H1 (cell line): ENCODE data around the gene ADO. TPM values are rescaled to one million over a fixed set of nuclear protein-coding genes. Genes with fewer than 3 reads are reported as not detected.

Experiments used
- CTCF ChIA-PET: fragments of 300-600 bp; sonication (Branson Sonifier 250); formaldehyde crosslinking; loops from one replicate; lab custom pipeline; 2021; ENCODE audit not compliant: partially characterized antibody; lab: Charles Lee
- POLR2A ChIA-PET: fragments of 300-600 bp; sonication (Branson Sonifier 250); formaldehyde crosslinking; loops from one replicate; lab custom pipeline; 2021; ENCODE audit warnings: inconsistent platforms; ENCODE audit not compliant: partially characterized antibody; lab: Charles Lee
- DNase-seq, 2 experiments: peaks; one replicate each; pipeline versions ENCODE4 v3.0.0 to v3.0.0-alpha.2; 2010 to 2022; ENCODE audit warnings: low spot score in 2 of 2, low read depth in 1 of 2, mixed read lengths in 1 of 2
- FAIRE-seq: peaks from 2 replicates; lab custom pipeline; 2011; peaks lifted over from hg19 to GRCh38; lab: Jason Lieb, UNC
- H2AFZ ChIP-seq: 2 replicates; pipeline ENCODE4 v1.8.1; 2012; ENCODE audit warnings: low read length, inconsistent platforms
- H2AK5ac ChIP-seq: 2 replicates; pipeline ENCODE4 v1.6.1; 2013; ENCODE audit warnings: low read depth, low read length
- H2BK120ac ChIP-seq: replicated peaks from 2 replicates; pipeline ENCODE3; 2013; ENCODE audit warnings: low read depth, low read length, inconsistent platforms
- H2BK12ac ChIP-seq: 2 replicates; pipeline ENCODE4 v1.6.1; 2013; ENCODE audit warnings: low read depth, low read length
- H2BK15ac ChIP-seq: 2 replicates; pipeline ENCODE4 v1.6.1; 2013; ENCODE audit warnings: low read length
- H2BK20ac ChIP-seq: 2 replicates; pipeline ENCODE4 v1.6.1; 2013; ENCODE audit warnings: low read length
- H2BK5ac ChIP-seq: 2 replicates; pipeline ENCODE4 v1.6.1; 2013; ENCODE audit warnings: low read depth, low read length
- H3K14ac ChIP-seq: 2 replicates; pipeline ENCODE4 v1.6.1; 2013; ENCODE audit warnings: inconsistent platforms; ENCODE audit not compliant: insufficient read length
- H3K18ac ChIP-seq: 2 replicates; pipeline ENCODE4 v1.6.1; 2013; ENCODE audit warnings: low read length; ENCODE audit errors: extremely low read depth
- H3K23ac ChIP-seq: 2 replicates; pipeline ENCODE4 v1.6.1; 2013; ENCODE audit warnings: inconsistent platforms; ENCODE audit not compliant: insufficient read length
- H3K23me2 ChIP-seq: 2 replicates; pipeline ENCODE4 v1.6.1; 2013; ENCODE audit warnings: low read depth, low read length
- H3K27ac ChIP-seq: 2 replicates; pipeline ENCODE4 v1.6.1; 2011; ENCODE audit warnings: low read depth, low read length, inconsistent platforms
- H3K27me3 ChIP-seq, 4 experiments: replicated peaks in 1 of 4; 1 replicate in 1 of 4; 2 replicates in 3 of 4; pipeline versions ENCODE4 v1.6.1 to v1.8.1; 2011 to 2013; ENCODE audit warnings: low read length in 3 of 4, mild to moderate bottlenecking in 3 of 4, inconsistent platforms in 2 of 4, mixed read lengths in 2 of 4, moderate library complexity in 1 of 4; ENCODE audit not compliant: control insufficient read depth in 3 of 4, insufficient read depth in 3 of 4; ENCODE audit errors: extremely low read depth in 1 of 4
- H3K36me3 ChIP-seq, 4 experiments: 2 replicates each; pipeline versions ENCODE4 v1.6.1 to v1.8.1; 2011 to 2013; ENCODE audit warnings: mild to moderate bottlenecking in 4 of 4, low read length in 3 of 4, moderate library complexity in 2 of 4, control low read depth in 1 of 4, inconsistent platforms in 1 of 4; ENCODE audit not compliant: insufficient read depth in 4 of 4, control insufficient read depth in 2 of 4
- H3K4ac ChIP-seq: replicated peaks from 2 replicates; pipeline ENCODE3; 2013; ENCODE audit warnings: low read length, low read depth, mixed read lengths, inconsistent platforms; ENCODE audit not compliant: insufficient read length
- H3K4me1 ChIP-seq, 4 experiments: replicated peaks in 1 of 4; 1 replicate in 1 of 4; 2 replicates in 3 of 4; pipeline versions ENCODE4 v1.6.1 to v1.8.1; 2011 to 2013; ENCODE audit warnings: low read length in 3 of 4, inconsistent platforms in 2 of 4, mixed read lengths in 1 of 4; ENCODE audit not compliant: insufficient read depth in 4 of 4, control insufficient read depth in 3 of 4
- H3K4me2 ChIP-seq, 2 experiments: 2 replicates each; pipeline versions ENCODE4 v1.6.1 to v1.8.1; 2011 to 2013; ENCODE audit warnings: low read depth in 2 of 2, low read length in 2 of 2, control low read depth in 1 of 2, inconsistent platforms in 1 of 2, mild to moderate bottlenecking in 1 of 2; ENCODE audit not compliant: insufficient read depth in 1 of 2
- H3K4me3 ChIP-seq, 4 experiments: fragments of 200-600, 300-600 bp in 1 of 4; sonication (generic), shearing (Covaris generic), sonication (Bioruptor Twin) in 1 of 4; 2 replicates each; pipeline versions ENCODE4 v1.5.1 to v1.8.1; 2011 to 2016; ENCODE audit warnings: low read length in 4 of 4, low read depth in 3 of 4, control low read depth in 2 of 4, inconsistent platforms in 2 of 4, mild to moderate bottlenecking in 2 of 4, mixed read lengths in 1 of 4, moderate library complexity in 1 of 4; ENCODE audit not compliant: insufficient read depth in 2 of 4; ENCODE audit errors: extremely low read depth in 1 of 4
- H3K56ac ChIP-seq: replicated peaks from 2 replicates; pipeline ENCODE3; 2013; ENCODE audit warnings: low read depth, mild to moderate bottlenecking, mixed read lengths, low read length, inconsistent platforms; ENCODE audit not compliant: insufficient read length
- H3K79me1 ChIP-seq: 2 replicates; pipeline ENCODE4 v1.6.1; 2013; ENCODE audit warnings: low read depth, low read length, control low read depth
- H3K79me2 ChIP-seq, 2 experiments: 2 replicates each; pipeline versions ENCODE4 v1.6.1 to v1.8.1; 2012 to 2013; ENCODE audit warnings: low read length in 2 of 2, mild to moderate bottlenecking in 2 of 2, inconsistent platforms in 1 of 2; ENCODE audit not compliant: insufficient read depth in 2 of 2, control insufficient read depth in 1 of 2
- H3K9ac ChIP-seq, 4 experiments: replicated peaks in 1 of 4; 1 replicate in 1 of 4; 2 replicates in 3 of 4; pipeline versions ENCODE4 v1.6.1 to v1.8.1; 2011 to 2013; ENCODE audit warnings: low read depth in 3 of 4, low read length in 3 of 4, control low read depth in 2 of 4, mild to moderate bottlenecking in 2 of 4, moderate library complexity in 2 of 4, inconsistent platforms in 1 of 4; ENCODE audit errors: extremely low read depth in 1 of 4
- H3K9me3 ChIP-seq, 2 experiments: 2 replicates each; pipeline versions ENCODE4 v1.6.1 to v1.8.1; 2012 to 2013; ENCODE audit warnings: mild to moderate bottlenecking in 2 of 2, moderate library complexity in 2 of 2, control low read depth in 1 of 2, inconsistent platforms in 1 of 2, low read depth in 1 of 2, low read length in 1 of 2, mixed read lengths in 1 of 2; ENCODE audit not compliant: insufficient read depth in 2 of 2
- H4K20me1 ChIP-seq, 2 experiments: replicated peaks in 1 of 2; 2 replicates each; pipeline versions ENCODE3 to v1.8.1; 2011 to 2013; ENCODE audit warnings: inconsistent platforms in 2 of 2, low read length in 2 of 2, mild to moderate bottlenecking in 1 of 2; ENCODE audit not compliant: insufficient read depth in 2 of 2, control insufficient read depth in 1 of 2
- H4K5ac ChIP-seq: 2 replicates; pipeline ENCODE4 v1.6.1; 2013; ENCODE audit warnings: low read length, low read depth, mixed read lengths, inconsistent platforms; ENCODE audit not compliant: insufficient read length
- H4K8ac ChIP-seq: 2 replicates; pipeline ENCODE4 v1.8.0; 2013; ENCODE audit warnings: mild to moderate bottlenecking, moderate library complexity, low read length, inconsistent platforms; ENCODE audit not compliant: insufficient read depth; ENCODE audit errors: extremely low read depth
- H4K91ac ChIP-seq: replicated peaks from 2 replicates; pipeline ENCODE3; 2013; ENCODE audit warnings: low read length, mixed read lengths, inconsistent platforms; ENCODE audit not compliant: insufficient read length
- HDAC2 ChIP-seq, 2 experiments: fragments of 300-600 bp in 1 of 2; sonication (generic) in 1 of 2; IDR thresholded peaks; 2 replicates each; pipeline ENCODE4 v1.6.1; 2011 to 2012; ENCODE audit warnings: low read depth in 2 of 2, low read length in 2 of 2, mild to moderate bottlenecking in 2 of 2, moderate library complexity in 2 of 2, borderline replicate concordance in 1 of 2, inconsistent platforms in 1 of 2
- KDM4A ChIP-seq: IDR thresholded peaks from one replicate; pipeline ENCODE4 v1.7.1; 2012; ENCODE audit warnings: low read depth, mild to moderate bottlenecking, moderate library complexity, low read length, inconsistent platforms; ENCODE audit not compliant: severe bottlenecking
- MAX ChIP-seq: IDR thresholded peaks from 2 replicates; pipeline ENCODE4 v1.6.1; 2012; ENCODE audit warnings: inconsistent platforms
- RAD21 ChIP-seq, 2 experiments: IDR thresholded peaks in 1 of 2; conservative IDR thresholded peaks in 1 of 2; 2 replicates each; pipeline ENCODE4 v1.6.1; 2011; ENCODE audit warnings: low read depth in 2 of 2, low read length in 2 of 2, improper control_type of control experiment in 1 of 2, inconsistent platforms in 1 of 2, mild to moderate bottlenecking in 1 of 2, moderate library complexity in 1 of 2
- WGBS, 2 experiments: shearing (Covaris generic) in 1 of 2; methylation state at CpG; one replicate each; pipeline versions ENCODE4 v1.1.6 to v1.1.7; 2013 to 2015; ENCODE audit warnings: low lambda C conversion rate in 2 of 2, mixed read lengths in 2 of 2, inconsistent platforms in 1 of 2, low coverage in 1 of 2, missing lambda C conversion rate in 1 of 2; ENCODE audit not compliant: insufficient replicate concordance in 2 of 2, insufficient coverage in 1 of 2, insufficient read length in 1 of 2; ENCODE audit errors: extremely low coverage in 1 of 2, missing lambda C conversion rate in 1 of 2; 5-methylcytosine and 5-hydroxymethylcytosine counted together
- polyA plus RNA-seq, 7 experiments: library from polyadenylated mRNA; depleted of rRNA in 3 of 7; stranded (reverse) in 5 of 7; unstranded in 2 of 7; fragments of >200 nt in 5 of 7; fragments of 200-250 nt in 2 of 7; gene quantifications; 1 replicate in 5 of 7; 2 replicates in 1 of 7; 4 replicates in 1 of 7; pipeline versions ENCODE4 v1.2.1 to v1.2.3, GENCODE V29; 2011 to 2013; ENCODE audit warnings: missing spikeins in 2 of 7, mixed read lengths in 2 of 7
- total RNA-seq: library from RNA; stranded (reverse); fragmentation: NEBNext Ultra II Directional; extraction: Animal tissue kit (Norgen Biotek cat#: 25700); gene quantifications from 2 replicates; pipeline ENCODE4 v1.2.1, GENCODE V29; 2021

The ADO gene
- total and polyA plus RNA-seq, 2 of the 8 experiments (the other 6 are each of a cell fraction or from before 2014, with no cell fraction given) = 18.7 to 27.9 TPM

GRCh38 chr10:62818426-62819011 lies 14.0 kb downstream of the ADO start:
- Histone ChIP-seq H3K23ac (no peak overlapping the region), H4K20me1 (peaks cover 0 to 12% of the 10 kb centered on the region in 2 experiments), H3K36me3 (no peaks in the 10 kb centered on the region), H4K91ac (no peak overlapping the region), H3K79me2 (no peaks in the 10 kb centered on the region), H3K9me3 (no peaks in the 10 kb centered on the region), H3K4ac (no peak overlapping the region), H4K5ac (no peak overlapping the region), H3K79me1 (no peaks in the 10 kb centered on the region), H2BK12ac (no peak overlapping the region), H2BK5ac (no peak overlapping the region), H2BK120ac (no peak overlapping the region), H3K14ac (no peak overlapping the region), H3K18ac (peak overlapping the region; percentile 51; the same call in 1 of the 2 replicates), H3K4me1 (peaks cover 0 to 11% (median 4%) of the 10 kb centered on the region in 4 experiments; a peak in 4 of 7 replicates), H2BK20ac (no peak overlapping the region), H3K56ac (no peak overlapping the region), H2BK15ac (no peak overlapping the region), H3K4me3 (peak overlapping the region in 3 of 4 experiments; percentile 4 to 71 (median 15); a peak in 4 of 8 replicates), H2AK5ac (no peak overlapping the region), H3K23me2 (peaks cover 26% of the 10 kb centered on the region), H2AFZ (peak overlapping the region; percentile 92; the same call in 1 of the 2 replicates), H3K27me3 (peaks cover 20 to 62% (median 56%) of the 10 kb centered on the region in 4 experiments), H3K9ac (no peak overlapping the region), H4K8ac (peak overlapping the region; percentile 82; the same call in 1 of the 2 replicates), H3K27ac (no peak overlapping the region), H3K4me2 (peak overlapping the region; percentile 60 to 83)
- FAIRE-seq (no peak), DNase-seq (peak in 1 of 2 experiments; percentile 81)
- ChIA-PET CTCF (interaction anchor here (0.5 to 6.9 kb wide), 24 partner anchors 12 to 1000 kb away, joined by 3 to 94 read pairs (median 3); partner anchors contain the start of genes ADO and NRBF2), POLR2A (interaction anchor here (0.7 to 7.7 kb wide), 7 partner anchors 9 to 315 kb away, joined by 3 to 99 read pairs (median 3); partner anchors contain the start of genes ADO and NRBF2)
- WGBS, 2 experiments = 33% methylated on average over 1 of the region's 65 CpGs; no CpG with 5 or more reads in 1 of the 2 experiments
- TF ChIP-seq MAX (peak; percentile 98), HDAC2 (IDR thresholded peaks at IDR 0.05; ENCODE audit: borderline replicate concordance in 1 of 2, low read depth in 2 of 2, low read length in 2 of 2) (peak in 1 of 2 experiments; percentile 77; a peak in 1 of 4 replicates), RAD21 (IDR thresholded peaks at IDR 0.05 in 1 of 2, conservative IDR thresholded peaks at IDR 0.05 in 1 of 2; ENCODE audit: low read depth in 2 of 2, low read length in 2 of 2) (peak; percentile 11 to 51; a peak in 3 of 4 replicates), KDM4A (peak; percentile 98)
